Stimulated activated CD8-positive, alpha-beta memory T cell treated with anti-CD3 and anti-CD28 coated beads, Interleukin-12 subunit alpha, Interleukin-12 subunit beta, amount 100 ng/mL, for 1 hour (primary cell): ENCODE results near the gene ZNF18.
"Not testable (repeated sequence)": the region's sequence is repeated elsewhere in the genome, so short reads cannot be mapped to it uniquely, and the experiment has no call there.

Experiments used
- DNase-seq: peaks from one replicate; pipeline ENCODE4 v3.0.0-alpha.2; 2020; ENCODE audit warnings: low read depth

Gene ZNF18

DNA sequence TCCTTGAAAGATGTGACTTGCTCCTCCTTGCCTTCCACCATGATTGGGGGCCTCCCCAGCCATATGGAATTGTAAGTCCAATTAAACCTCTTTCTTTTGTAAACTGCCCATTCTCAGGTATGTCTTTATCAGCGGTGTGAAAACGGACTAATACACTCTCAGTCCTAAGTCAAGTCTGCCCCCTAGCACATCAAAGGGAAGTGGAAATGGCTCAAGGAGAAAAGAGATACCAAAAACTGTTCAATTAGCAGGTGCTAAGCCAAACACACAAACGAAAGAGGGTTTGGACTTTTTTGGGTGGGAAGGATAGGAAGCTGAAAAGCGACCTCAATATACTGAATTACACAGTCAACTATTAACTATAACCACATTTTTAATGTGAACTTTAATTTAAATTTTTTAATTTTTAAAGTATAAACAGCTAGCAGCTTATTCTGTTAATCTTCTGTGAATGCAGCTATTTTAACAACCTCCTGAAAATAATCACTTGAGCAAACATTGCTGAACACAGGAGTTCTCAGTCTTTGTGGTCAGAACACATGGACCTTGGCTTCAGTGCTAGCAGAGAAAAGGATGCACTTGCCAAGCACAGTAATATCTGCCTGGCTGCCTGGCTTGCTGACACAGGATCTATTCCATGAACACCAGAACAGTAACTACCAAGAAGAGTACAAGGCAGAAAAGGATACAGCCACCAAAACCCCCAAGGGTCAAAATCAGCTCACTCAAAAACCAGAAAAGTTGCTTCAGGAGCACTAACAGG lies 10.9 kb downstream of the ZNF18 start:
- no peak for DNase-seq

GRCh38 chr17:11981862-11982261 lies 15.4 kb downstream of the ZNF18 start:
- no peak for DNase-seq

- no peak for DNase-seq
These were observed 16.5 kb downstream of the ZNF18 start for GRCh38 chr17:11980813-11981212.

GRCh38 chr17:11979795-11980194 lies 17.5 kb downstream of the ZNF18 start:
- DNase-seq = no peak

DNA sequence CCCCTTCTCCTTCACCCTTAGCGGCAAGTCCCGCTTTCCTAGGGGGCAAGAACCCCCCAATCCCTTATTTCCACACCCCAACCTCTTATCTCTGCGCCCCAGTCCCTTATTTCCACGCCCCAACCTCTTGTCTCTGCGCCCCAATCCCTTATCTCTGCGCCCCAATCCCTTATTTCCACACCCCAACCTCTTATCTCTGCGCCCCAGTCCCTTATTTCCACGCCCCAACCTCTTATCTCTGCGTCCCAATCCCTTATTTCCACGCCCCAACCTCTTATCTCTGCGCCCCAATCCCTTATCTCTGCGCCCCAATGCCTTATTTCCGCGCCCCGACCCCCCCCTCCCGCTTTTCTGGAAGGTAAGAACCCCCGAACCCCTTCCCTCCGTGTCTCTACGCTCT lies 24.5 kb downstream of the ZNF18 start:
- DNase-seq = not testable (repeated sequence)

GRCh38 chr17:11969565-11969964 lies 27.7 kb downstream of the ZNF18 start:
- DNase-seq = no peak

DNA sequence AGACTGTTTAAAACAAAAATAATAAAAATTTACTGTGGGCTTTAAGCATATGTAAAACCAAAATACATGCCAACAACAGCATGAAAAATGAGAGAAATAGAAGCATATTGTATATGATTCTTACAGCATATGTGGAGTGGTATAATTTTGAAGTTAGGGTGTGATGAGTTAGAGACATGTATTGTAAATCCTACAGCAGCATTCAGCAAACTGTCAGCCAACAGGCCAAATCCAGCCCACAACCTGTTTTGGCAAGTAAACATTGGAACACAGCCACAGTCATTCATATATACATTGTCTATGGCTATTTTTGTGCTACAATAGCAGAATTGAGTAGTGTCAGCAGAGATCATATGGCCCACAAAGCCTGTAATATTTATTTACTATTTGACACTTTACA lies 42.3 kb downstream of the ZNF18 start:
- no peak for DNase-seq

DNA sequence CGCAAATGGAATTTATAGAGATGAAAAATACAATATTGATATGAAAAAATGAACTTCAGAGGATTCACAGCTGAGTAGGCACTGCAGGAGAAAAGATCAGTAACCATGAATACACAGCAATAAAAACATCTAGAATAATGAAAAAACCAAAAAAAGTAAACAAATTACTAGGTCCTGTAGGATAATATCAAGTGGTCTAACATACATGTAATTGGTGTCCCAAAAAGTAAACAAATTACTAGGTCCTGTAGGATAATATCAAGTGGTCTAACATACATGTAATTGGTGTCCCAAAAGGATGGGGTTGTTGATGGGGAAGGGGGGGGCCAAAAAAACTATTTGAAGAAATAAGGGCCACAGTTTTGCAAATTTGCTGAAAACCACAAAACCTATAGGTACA lies 43.4 kb downstream of the ZNF18 start:
- no peak for DNase-seq

- DNase-seq = no peak
These were observed 44.7 kb downstream of the ZNF18 start for GRCh38 chr17:11952610-11953009.

GRCh38 chr17:11950771-11951519 lies 46.3 kb downstream of the ZNF18 start:
- no peak for DNase-seq

DNA sequence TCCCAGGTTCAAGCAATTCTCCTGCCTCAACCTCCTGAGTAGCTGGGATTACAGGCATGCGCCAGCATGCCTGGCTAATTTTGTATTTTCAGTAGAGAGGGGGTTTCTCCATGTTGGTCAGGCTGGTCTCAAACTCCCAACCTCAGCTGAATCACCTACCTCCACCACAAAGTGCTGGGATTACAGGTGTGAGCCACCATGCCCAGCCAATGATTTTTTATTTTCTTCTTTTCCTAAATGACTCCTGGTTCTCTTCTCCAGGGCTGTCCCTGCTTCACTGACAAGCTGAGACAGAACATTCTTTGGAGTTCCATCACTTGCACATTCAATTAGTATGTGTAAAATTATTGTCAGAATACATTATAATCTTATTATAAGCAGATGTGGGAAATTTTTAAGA lies 47.7 kb downstream of the ZNF18 start:
- DNase-seq = not testable (repeated sequence)

- no peak for DNase-seq
These were observed 48.5 kb downstream of the ZNF18 start for GRCh38 chr17:11948789-11949188.

- DNase-seq = no peak
These were observed 52.7 kb downstream of the ZNF18 start for GRCh38 chr17:11944587-11944986.

- DNase-seq = no peak
These were observed 53.4 kb downstream of the ZNF18 start for GRCh38 chr17:11943759-11944347.

- not testable (repeated sequence) for DNase-seq
These were observed 54.2 kb downstream of the ZNF18 start for GRCh38 chr17:11943086-11943485.

DNA sequence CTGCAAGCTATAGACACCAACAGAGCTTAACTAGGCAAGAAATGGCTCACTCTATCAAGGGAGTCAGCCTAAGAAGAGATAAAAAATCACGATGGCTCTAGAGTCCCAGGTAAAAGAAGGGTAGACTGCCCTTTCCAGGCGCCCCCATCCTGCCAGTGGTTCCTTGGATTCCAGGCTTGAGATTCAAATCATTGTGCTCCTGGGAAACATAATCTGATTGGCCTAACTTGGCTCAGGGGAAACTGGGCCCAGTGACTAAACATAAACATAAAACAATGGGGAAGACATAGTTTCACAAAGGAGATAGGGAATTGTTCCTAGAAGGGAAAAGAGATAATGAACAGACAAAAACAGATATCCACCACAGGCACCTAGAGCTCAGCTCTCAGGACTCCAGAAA lies 56.4 kb downstream of the ZNF18 start:
- no peak for DNase-seq

- no peak for DNase-seq
These were observed 61.4 kb downstream of the ZNF18 start for GRCh38 chr17:11935734-11936406.

DNA sequence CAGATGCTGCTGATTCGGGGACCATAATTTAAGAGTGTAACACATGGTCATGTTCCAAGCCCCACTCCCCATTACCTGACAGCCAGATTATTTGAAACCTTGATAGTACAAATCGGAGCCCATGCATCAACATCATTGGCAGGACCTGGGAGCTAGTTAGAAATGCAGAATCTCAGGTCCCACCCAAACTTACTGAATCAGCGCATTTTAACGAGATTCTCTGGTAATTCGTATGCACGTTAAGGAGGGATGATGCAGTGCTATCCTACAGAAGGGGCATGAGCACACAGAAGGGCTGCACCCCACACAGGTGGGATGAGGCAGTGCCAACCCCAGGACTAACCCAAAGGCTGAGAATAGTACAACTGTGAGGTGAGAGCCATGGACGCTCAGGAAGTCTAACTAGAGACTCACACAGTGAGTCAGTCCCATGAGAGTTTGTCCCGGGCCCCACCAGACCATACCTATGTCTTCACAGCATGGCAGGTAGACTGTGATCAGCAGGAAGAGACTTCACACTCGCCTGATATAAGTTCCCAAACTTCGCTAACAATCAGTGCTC lies 64.9 kb downstream of the ZNF18 start:
- no peak for DNase-seq

- DNase-seq = no peak
These were observed 68.8 kb downstream of the ZNF18 start for GRCh38 chr17:11928436-11928835.
